ENCODE measurements around the gene PPARG.

- TF ChIP-seq, protein P1, sequence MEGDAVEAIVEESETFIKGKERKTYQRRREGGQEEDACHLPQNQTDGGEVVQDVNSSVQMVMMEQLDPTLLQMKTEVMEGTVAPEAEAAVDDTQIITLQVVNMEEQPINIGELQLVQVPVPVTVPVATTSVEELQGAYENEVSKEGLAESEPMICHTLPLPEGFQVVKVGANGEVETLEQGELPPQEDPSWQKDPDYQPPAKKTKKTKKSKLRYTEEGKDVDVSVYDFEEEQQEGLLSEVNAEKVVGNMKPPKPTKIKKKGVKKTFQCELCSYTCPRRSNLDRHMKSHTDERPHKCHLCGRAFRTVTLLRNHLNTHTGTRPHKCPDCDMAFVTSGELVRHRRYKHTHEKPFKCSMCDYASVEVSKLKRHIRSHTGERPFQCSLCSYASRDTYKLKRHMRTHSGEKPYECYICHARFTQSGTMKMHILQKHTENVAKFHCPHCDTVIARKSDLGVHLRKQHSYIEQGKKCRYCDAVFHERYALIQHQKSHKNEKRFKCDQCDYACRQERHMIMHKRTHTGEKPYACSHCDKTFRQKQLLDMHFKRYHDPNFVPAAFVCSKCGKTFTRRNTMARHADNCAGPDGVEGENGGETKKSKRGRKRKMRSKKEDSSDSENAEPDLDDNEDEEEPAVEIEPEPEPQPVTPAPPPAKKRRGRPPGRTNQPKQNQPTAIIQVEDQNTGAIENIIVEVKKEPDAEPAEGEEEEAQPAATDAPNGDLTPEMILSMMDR (IDR thresholded peaks at IDR 0.05), result no peak
- TF ChIP-seq POLR2A (IDR thresholded peaks at IDR 0.05) (no peak), POLR2AphosphoS5 (IDR thresholded peaks at IDR 0.05) (no peak)
These were observed 167.6 kb downstream of the PPARG start for GRCh38 chr3:12456441-12456840.
